SK-N-SH (cell line): ENCODE results near the gene ACTR3. TPM values are rescaled to one million over a fixed set of nuclear protein-coding genes. Genes with fewer than 3 reads are reported as not detected.

ENCODE experiments used
- CTCF ChIA-PET: fragments of 300-600, 350-600 bp; formaldehyde crosslinking; extraction: SDS; loops from one replicate; lab custom pipeline; 2021; lab: Yijun Ruan, JAX
- POLR2A ChIA-PET: fragments of 350-600 bp; sonication (Branson Sonifier 250); formaldehyde crosslinking; extraction: SDS; loops from one replicate; lab custom pipeline; 2020; ENCODE audit warnings: antibody characterized with exemption, inconsistent platforms; lab: Yijun Ruan, JAX
- DNase-seq: peaks from one replicate; pipeline ENCODE4 v3.0.0; 2012
- H2AFZ ChIP-seq: fragments of 200-600 bp; sonication (generic); 2 replicates; pipeline ENCODE4 v1.8.1; 2016; ENCODE audit warnings: antibody characterized with exemption, mild to moderate bottlenecking, low read depth
- H3F3A ChIP-seq: fragments of 200-600 bp; sonication (generic); replicated peaks from 2 replicates; pipeline ENCODE3; 2016; ENCODE audit warnings: antibody characterized with exemption, mild to moderate bottlenecking; ENCODE audit not compliant: insufficient read depth
- H3K27ac ChIP-seq, 2 experiments: fragments of 200-500 bp in 1 of 2; fragments of 200-600 bp in 1 of 2; sonication (Bioruptor generic) in 1 of 2; sonication (generic), shearing (Covaris generic) in 1 of 2; 2 replicates each; pipeline versions ENCODE4 v1.5.1 to v1.6.1; 2014 to 2016; ENCODE audit warnings: low read depth in 2 of 2, inconsistent platforms in 1 of 2, low read length in 1 of 2, mild to moderate bottlenecking in 1 of 2, mixed read lengths in 1 of 2
- H3K27me3 ChIP-seq: fragments of 200-600 bp; sonication (generic), shearing (Covaris generic); 2 replicates; pipeline ENCODE4 v1.6.1; 2016; ENCODE audit warnings: mixed run types; ENCODE audit not compliant: insufficient read depth
- H3K36me3 ChIP-seq, 2 experiments: fragments of 200-500 bp in 1 of 2; fragments of 200-600 bp in 1 of 2; sonication (Bioruptor generic) in 1 of 2; sonication (generic) in 1 of 2; replicated peaks in 1 of 2; 2 replicates each; pipeline versions ENCODE3 to v1.5.1; 2014 to 2016; ENCODE audit warnings: low read length in 1 of 2, mild to moderate bottlenecking in 1 of 2; ENCODE audit not compliant: insufficient read depth in 2 of 2, control insufficient read depth in 1 of 2
- H3K4me1 ChIP-seq, 2 experiments: fragments of 200-500 bp in 1 of 2; fragments of 200-600 bp in 1 of 2; sonication (Bioruptor generic) in 1 of 2; sonication (generic), shearing (Covaris generic) in 1 of 2; 2 replicates each; pipeline versions ENCODE4 v1.5.1 to v1.6.1; 2014 to 2016; ENCODE audit warnings: low read depth in 1 of 2, low read length in 1 of 2, mixed run types in 1 of 2; ENCODE audit not compliant: insufficient read depth in 2 of 2, control insufficient read depth in 1 of 2
- H3K4me2 ChIP-seq: fragments of 200-600 bp; sonication (generic), shearing (Covaris generic); 2 replicates; pipeline ENCODE4 v1.6.1; 2017; ENCODE audit warnings: mixed run types
- H3K4me3 ChIP-seq, 2 experiments: fragments of 200-500 bp in 1 of 2; fragments of 200-600 bp in 1 of 2; sonication (Bioruptor generic) in 1 of 2; sonication (generic), shearing (Covaris generic) in 1 of 2; 2 replicates each; pipeline versions ENCODE4 v1.5.1 to v1.8.1; 2014 to 2016; ENCODE audit warnings: low read depth in 2 of 2, inconsistent platforms in 1 of 2, low read length in 1 of 2, mild to moderate bottlenecking in 1 of 2, mixed read lengths in 1 of 2, moderate library complexity in 1 of 2
- H3K79me2 ChIP-seq: fragments of 200-600 bp; sonication (generic); 2 replicates; pipeline ENCODE4 v1.8.1; 2017; ENCODE audit warnings: mild to moderate bottlenecking; ENCODE audit not compliant: insufficient read depth
- H3K9ac ChIP-seq: fragments of 200-600 bp; sonication (generic); 2 replicates; pipeline ENCODE4 v1.6.1; 2017; ENCODE audit warnings: mixed run types
- H3K9me2 ChIP-seq: fragments of 200-600 bp; sonication (generic); 2 replicates; pipeline ENCODE4 v1.6.1; 2017; ENCODE audit warnings: mixed run types
- H3K9me3 ChIP-seq: fragments of 200-600 bp; sonication (generic); 2 replicates; pipeline ENCODE4 v1.6.1; 2017; ENCODE audit warnings: mixed run types, mild to moderate bottlenecking, moderate library complexity
- H4K20me1 ChIP-seq: fragments of 200-600 bp; sonication (generic); 2 replicates; pipeline ENCODE4 v1.6.1; 2017; ENCODE audit warnings: mild to moderate bottlenecking, mixed run types; ENCODE audit not compliant: insufficient read depth
- CHD2 ChIP-seq: fragments of 150-350 bp; IDR thresholded peaks from 2 replicates; pipeline ENCODE4 v1.6.1; 2018; ENCODE audit warnings: low read length; ENCODE audit not compliant: partially characterized antibody
- EP300 ChIP-seq, 2 experiments: IDR thresholded peaks; 2 replicates each; pipeline versions ENCODE4 v1.4.0 to v1.6.1; 2012; ENCODE audit warnings: borderline replicate concordance in 1 of 2, low read depth in 1 of 2, low read length in 1 of 2
- FOSL2 ChIP-seq: IDR thresholded peaks from 2 replicates; pipeline ENCODE4 v1.4.0; 2012; ENCODE audit warnings: low read depth, mild to moderate bottlenecking, moderate library complexity, borderline replicate concordance
- FOXJ3 ChIP-seq: sonication (generic); formaldehyde crosslinking; IDR thresholded peaks from 2 replicates; pipeline ENCODE4 v1.5.1; 2020; ENCODE audit warnings: mild to moderate bottlenecking, missing genetic modification reagents
- FOXM1 ChIP-seq: IDR thresholded peaks from 2 replicates; pipeline ENCODE4 v1.4.0; 2012; ENCODE audit warnings: low read depth, mild to moderate bottlenecking
- GABPA ChIP-seq: IDR thresholded peaks from 2 replicates; pipeline ENCODE4 v1.4.0; 2012; ENCODE audit warnings: low read depth, mild to moderate bottlenecking
- JUND ChIP-seq: IDR thresholded peaks from 2 replicates; pipeline ENCODE4 v1.4.0; 2012
- MEF2A ChIP-seq: IDR thresholded peaks from 2 replicates; pipeline ENCODE4 v1.4.0; 2012; ENCODE audit warnings: low read depth, borderline replicate concordance
- MXI1 ChIP-seq: IDR thresholded peaks from 2 replicates; pipeline ENCODE4 v1.6.1; 2012; ENCODE audit warnings: mild to moderate bottlenecking, low read depth, low read length, improper control_type of control experiment
- NFIC ChIP-seq: IDR thresholded peaks from 2 replicates; pipeline ENCODE4 v1.4.0; 2012; ENCODE audit warnings: borderline replicate concordance
- RAD21 ChIP-seq: IDR thresholded peaks from 2 replicates; pipeline ENCODE4 v1.6.1; 2012; ENCODE audit warnings: mild to moderate bottlenecking, low read length
- RCOR1 ChIP-seq: fragments of 150-350 bp; IDR thresholded peaks from 2 replicates; pipeline ENCODE4 v1.6.1; 2017; ENCODE audit warnings: antibody characterized with exemption, low read length
- SIN3A ChIP-seq: IDR thresholded peaks from 2 replicates; pipeline ENCODE4 v1.6.1; 2012; ENCODE audit warnings: low read depth, mild to moderate bottlenecking, low read length, moderate library complexity, borderline replicate concordance
- SMC3 ChIP-seq: IDR thresholded peaks from 2 replicates; pipeline ENCODE4 v1.6.1; 2012; ENCODE audit warnings: low read depth, low read length, improper control_type of control experiment
- TAF1 ChIP-seq: IDR thresholded peaks from 2 replicates; pipeline ENCODE4 v1.6.1; 2012; ENCODE audit warnings: low read depth, mild to moderate bottlenecking, low read length, moderate library complexity, borderline replicate concordance
- TCF12 ChIP-seq: IDR thresholded peaks from 2 replicates; pipeline ENCODE4 v1.4.0; 2012
- TEAD4 ChIP-seq: IDR thresholded peaks from 2 replicates; pipeline ENCODE4 v1.4.0; 2012; ENCODE audit warnings: mild to moderate bottlenecking, borderline replicate concordance; ENCODE audit not compliant: insufficient read depth
- ZBTB33 ChIP-seq: IDR thresholded peaks from 2 replicates; pipeline ENCODE4 v1.4.0; 2012; ENCODE audit warnings: low read depth, borderline replicate concordance
- WGBS: methylation state at CpG from one replicate; pipeline ENCODE4 v1.1.6; 2017; ENCODE audit warnings: low lambda C conversion rate; 5-methylcytosine and 5-hydroxymethylcytosine counted together
- polyA plus RNA-seq, 3 experiments: library from polyadenylated mRNA; depleted of rRNA; stranded (reverse); fragments of >200 nt; gene quantifications; 2 replicates each; pipeline ENCODE4 v1.2.3, GENCODE V29; 2012
- TF ChIP-seq, protein P1 (sequence below): fragments of 150-350 bp; IDR thresholded peaks from 2 replicates; pipeline ENCODE4 v1.6.1; 2016; ENCODE audit warnings: mild to moderate bottlenecking, low read depth, low read length
- TF ChIP-seq, protein P2 (sequence below): IDR thresholded peaks from 2 replicates; pipeline ENCODE4 v1.6.1; 2012; ENCODE audit warnings: mild to moderate bottlenecking, low read depth, low read length, moderate library complexity

Gene ACTR3
- polyA plus RNA-seq, 1 of the 3 experiments (the other 2 are of a cell fraction) = 90.8 TPM

GRCh38 chr2:113963965-113964364 is 74.1 kb downstream of the ACTR3 start:
- ChIA-PET CTCF (no interaction called here), POLR2A (no interaction called here)
- H3K4me2 ChIP-seq = no peak overlapping the region
- no peak overlapping the region for H3K27ac ChIP-seq
- peaks cover 30 to 68% of the 10 kb centered on the region in 2 experiments for H3K36me3 ChIP-seq
- H4K20me1 ChIP-seq = peaks cover 12% of the 10 kb centered on the region; the same call in 1 of the 2 replicates
- H3K4me1 ChIP-seq = no peaks in the 10 kb centered on the region; a peak in 2 of 4 replicates
- no peaks in the 10 kb centered on the region for H3K9me2 ChIP-seq
- H2AFZ ChIP-seq = no peak overlapping the region
- no peak for DNase-seq
- H3K4me3 ChIP-seq = no peak overlapping the region
- no peaks in the 10 kb centered on the region for H3K9me3 ChIP-seq
- peaks cover 17% of the 10 kb centered on the region; the same call in 1 of the 2 replicates for H3K79me2 ChIP-seq
- TF ChIP-seq ZBTB33 (no peak), FOXM1 (no peak), MEF2A (no peak), TAF1 (no peak), TCF12 (no peak), EP300 (IDR thresholded peaks at IDR 0.05; ENCODE audit: borderline replicate concordance in 1 of 2, low read depth in 1 of 2, low read length in 1 of 2) (no peak), JUND (no peak), SMC3 (no peak), FOXJ3 (no peak), NFIC (no peak), CHD2 (no peak), FOSL2 (no peak), RCOR1 (no peak), RAD21 (no peak), TEAD4 (no peak), GABPA (no peak), MXI1 (no peak), SIN3A (no peak)
- TF ChIP-seq, protein P1, sequence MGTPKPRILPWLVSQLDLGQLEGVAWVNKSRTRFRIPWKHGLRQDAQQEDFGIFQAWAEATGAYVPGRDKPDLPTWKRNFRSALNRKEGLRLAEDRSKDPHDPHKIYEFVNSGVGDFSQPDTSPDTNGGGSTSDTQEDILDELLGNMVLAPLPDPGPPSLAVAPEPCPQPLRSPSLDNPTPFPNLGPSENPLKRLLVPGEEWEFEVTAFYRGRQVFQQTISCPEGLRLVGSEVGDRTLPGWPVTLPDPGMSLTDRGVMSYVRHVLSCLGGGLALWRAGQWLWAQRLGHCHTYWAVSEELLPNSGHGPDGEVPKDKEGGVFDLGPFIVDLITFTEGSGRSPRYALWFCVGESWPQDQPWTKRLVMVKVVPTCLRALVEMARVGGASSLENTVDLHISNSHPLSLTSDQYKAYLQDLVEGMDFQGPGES = no peak
- TF ChIP-seq, protein P2, sequence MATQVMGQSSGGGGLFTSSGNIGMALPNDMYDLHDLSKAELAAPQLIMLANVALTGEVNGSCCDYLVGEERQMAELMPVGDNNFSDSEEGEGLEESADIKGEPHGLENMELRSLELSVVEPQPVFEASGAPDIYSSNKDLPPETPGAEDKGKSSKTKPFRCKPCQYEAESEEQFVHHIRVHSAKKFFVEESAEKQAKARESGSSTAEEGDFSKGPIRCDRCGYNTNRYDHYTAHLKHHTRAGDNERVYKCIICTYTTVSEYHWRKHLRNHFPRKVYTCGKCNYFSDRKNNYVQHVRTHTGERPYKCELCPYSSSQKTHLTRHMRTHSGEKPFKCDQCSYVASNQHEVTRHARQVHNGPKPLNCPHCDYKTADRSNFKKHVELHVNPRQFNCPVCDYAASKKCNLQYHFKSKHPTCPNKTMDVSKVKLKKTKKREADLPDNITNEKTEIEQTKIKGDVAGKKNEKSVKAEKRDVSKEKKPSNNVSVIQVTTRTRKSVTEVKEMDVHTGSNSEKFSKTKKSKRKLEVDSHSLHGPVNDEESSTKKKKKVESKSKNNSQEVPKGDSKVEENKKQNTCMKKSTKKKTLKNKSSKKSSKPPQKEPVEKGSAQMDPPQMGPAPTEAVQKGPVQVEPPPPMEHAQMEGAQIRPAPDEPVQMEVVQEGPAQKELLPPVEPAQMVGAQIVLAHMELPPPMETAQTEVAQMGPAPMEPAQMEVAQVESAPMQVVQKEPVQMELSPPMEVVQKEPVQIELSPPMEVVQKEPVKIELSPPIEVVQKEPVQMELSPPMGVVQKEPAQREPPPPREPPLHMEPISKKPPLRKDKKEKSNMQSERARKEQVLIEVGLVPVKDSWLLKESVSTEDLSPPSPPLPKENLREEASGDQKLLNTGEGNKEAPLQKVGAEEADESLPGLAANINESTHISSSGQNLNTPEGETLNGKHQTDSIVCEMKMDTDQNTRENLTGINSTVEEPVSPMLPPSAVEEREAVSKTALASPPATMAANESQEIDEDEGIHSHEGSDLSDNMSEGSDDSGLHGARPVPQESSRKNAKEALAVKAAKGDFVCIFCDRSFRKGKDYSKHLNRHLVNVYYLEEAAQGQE = no peak
- peaks cover 27% of the 10 kb centered on the region for H3F3A ChIP-seq
- 94% methylated on average over 3 of the region's 3 CpGs for WGBS
- H3K27me3 ChIP-seq = no peaks in the 10 kb centered on the region
- H3K9ac ChIP-seq = no peak overlapping the region
